ENCODE results near the gene MIER2. TPM values are rescaled to one million over a fixed set of nuclear protein-coding genes. Genes with fewer than 3 reads are reported as not detected.
"Not testable (repeated sequence)": the region's sequence is repeated elsewhere in the genome, so short reads cannot be mapped to it uniquely, and the experiment has no call there.

MIER2 gene, protein sequence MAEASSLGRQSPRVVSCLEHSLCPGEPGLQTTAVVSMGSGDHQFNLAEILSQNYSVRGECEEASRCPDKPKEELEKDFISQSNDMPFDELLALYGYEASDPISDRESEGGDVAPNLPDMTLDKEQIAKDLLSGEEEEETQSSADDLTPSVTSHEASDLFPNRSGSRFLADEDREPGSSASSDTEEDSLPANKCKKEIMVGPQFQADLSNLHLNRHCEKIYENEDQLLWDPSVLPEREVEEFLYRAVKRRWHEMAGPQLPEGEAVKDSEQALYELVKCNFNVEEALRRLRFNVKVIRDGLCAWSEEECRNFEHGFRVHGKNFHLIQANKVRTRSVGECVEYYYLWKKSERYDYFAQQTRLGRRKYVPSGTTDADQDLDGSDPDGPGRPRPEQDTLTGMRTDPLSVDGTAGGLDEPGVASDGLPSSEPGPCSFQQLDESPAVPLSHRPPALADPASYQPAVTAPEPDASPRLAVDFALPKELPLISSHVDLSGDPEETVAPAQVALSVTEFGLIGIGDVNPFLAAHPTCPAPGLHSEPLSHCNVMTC
- total RNA-seq: 10.5 TPM

DNA sequence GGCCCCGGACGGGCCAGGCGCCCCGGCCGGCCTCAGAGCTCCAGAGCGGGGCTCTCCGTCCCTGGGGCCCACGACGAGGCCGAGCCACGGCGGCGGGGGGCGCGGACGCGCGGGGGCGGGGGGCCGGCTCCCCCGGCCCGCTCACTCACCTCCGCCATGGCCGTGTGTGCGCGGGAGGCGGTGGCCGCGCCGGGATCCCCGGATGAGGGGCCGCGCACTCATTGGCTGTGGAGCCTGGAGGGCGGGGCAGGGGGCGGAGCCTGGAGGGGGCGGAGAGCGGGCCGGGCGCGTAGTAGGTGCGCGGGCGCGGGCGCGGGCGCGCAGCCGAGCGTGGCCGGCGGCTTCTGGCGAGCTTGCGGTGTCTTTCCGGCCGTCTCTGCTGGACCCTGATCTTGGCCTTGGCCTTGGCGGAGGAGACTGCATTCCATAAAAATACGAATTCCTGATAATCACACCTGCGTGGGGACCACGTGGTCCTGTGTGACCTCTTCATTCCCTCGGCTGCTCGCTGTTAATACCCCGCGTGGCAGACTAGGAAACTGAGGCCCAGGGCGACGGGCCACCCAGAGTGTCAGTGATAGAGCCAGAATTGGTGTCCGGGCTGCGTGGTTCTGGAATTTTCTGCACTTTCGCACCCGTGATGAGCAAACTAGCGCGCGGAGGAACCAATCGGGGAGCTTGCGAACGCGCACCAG is at the start of gene MIER2:
Gene MIER2 (minus strand): TSS at position 172 of the 695 bp plus-strand sequence. CDS start 14 bp downstream, at position 158.
- peak; percentile 70 to 82 (median 72) for DNase-seq (ENCODE audit: low read depth in 2 of 3, low spot score in 2 of 3)

DNA sequence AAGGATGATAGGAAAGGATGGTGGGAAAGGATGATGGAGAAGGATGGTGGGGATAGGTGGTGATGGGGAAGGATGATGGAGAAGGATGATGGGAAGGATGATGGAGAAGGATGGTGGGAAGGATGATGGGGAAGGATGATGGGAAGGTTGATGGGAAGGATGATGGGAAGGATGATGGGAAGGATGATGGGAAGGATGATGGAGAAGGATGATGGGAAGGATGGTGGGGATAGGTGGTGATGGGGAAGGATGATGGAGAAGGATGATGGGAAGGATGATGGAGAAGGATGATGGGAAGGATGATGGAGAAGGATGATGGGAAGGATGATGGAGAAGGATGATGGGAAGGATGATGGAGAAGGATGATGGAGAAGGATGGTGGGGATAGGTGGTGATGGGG is 49.0 kb upstream of the MIER2 start:
- not testable (repeated sequence) for DNase-seq (ENCODE audit: low read depth in 2 of 3, low spot score in 2 of 3)

DNA sequence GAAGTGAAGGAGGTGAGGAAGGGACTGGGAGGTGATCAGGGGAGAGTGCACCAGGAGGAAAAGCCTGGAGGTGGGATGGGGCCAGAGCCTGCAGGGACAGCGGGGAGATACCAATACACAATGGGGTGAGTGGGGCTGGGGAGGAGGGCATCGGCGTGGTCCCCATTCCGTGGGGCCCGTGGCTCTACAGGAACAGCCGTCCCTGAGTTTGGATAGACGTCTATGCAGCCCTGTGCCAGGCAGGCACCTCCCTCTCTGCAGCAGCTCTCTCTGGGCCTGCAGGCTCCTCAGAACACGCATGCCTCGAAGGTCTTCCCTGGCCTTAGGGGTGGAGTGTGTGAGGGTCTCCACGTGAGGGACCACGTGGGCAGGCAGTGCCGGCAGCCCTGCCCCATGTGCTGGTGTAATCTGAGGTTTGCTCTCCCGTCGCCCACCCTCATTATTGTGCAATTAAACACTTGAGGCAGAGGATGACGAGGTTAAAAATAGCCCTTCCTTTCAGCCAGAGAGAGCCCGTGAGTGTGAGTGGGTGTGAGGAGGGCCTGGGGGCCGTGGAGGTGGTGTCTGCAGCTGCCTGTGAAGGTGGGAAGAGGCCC is 47.9 kb upstream of the MIER2 start:
- no peak for DNase-seq (ENCODE audit: low read depth in 2 of 3, low spot score in 2 of 3)

DNA sequence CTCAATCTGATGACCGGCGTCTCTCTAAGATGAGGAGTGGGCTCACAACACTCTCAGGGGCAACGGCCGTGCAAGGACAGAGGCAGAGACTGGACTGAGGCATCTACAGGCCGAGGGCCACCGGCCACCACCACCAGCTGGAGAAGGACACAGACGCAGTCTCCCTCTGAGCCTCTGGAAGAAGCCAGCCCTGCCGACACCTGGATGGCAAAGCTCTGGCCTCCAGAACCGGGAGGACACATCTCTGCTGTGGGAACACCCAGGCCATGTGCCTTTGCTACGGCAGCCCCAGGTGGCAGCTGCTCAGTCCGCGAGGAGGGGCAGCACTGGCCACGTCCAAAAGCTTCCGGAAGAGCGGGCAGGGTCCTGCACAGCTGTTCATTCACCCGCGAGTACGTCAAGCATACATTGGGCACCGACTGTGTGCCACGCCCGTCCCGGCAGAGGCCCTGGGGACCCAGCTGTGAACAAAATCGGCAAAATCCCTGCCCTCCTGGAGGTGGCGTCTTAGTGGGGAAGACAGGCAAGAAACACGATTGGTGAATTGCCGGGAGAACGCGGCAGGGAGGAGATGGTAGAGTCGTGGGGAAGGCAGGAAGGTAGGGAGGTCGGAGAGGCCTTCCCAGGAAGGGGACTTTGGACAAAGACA is 47.3 kb upstream of the MIER2 start:
- DNase-seq (ENCODE audit: low read depth in 2 of 3, low spot score in 2 of 3): no peak

DNA sequence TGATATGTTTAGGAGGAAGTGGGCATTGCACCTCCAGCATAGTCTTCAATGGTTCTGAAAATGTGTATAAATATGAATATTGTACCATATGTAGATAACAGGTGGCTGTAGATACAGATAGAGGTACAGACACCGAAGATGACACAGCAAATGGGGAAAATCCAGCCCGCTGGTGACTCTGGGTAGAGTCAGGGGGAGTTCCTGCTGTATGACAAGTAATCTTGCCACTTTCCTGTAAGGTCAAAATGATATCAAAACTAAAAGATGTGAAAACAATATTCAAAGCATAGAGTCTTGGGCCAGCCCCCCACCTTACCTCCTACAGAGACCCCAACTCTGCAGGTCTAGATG is 46.6 kb upstream of the MIER2 start:
- no peak for DNase-seq (ENCODE audit: low read depth in 2 of 3, low spot score in 2 of 3)

DNA sequence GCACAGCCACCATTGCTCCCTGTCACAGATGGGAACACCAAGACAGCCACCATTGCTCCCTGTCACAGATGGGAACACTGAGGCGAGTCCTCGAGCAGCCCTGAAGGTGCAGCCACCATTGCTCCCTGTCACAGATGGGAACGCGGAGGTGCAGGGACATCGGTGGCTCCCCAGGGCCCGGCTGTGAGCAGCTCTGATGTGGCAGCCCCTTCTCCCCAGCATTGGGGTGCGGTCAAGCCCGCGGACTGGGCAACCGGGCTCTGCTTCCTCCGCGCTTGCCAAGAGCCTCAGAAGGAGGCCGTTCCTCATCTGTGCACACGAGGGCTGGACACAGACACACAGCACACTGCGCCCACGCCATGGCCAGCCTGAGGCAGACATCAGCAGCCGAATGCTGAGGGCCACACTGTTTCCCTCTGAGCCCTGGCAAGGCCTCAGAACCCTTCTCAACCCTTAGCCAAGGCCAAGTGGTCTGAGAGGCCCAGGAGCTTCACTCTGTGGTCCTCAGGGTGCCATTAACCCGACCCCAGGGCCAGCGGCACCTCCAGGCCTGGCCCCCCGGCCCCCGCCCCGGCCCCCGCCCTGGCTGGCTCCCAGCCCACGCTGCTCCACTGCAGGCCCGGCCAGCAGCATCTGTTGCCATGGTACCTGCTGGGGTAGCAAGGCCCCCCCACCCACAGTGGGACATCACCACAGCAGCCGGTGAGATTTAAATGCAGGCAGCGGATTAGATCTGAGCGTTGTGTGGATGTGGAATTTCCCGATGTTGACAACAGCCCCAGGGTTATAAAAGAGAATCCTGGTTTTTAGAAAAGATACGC is 46.0 kb upstream of the MIER2 start:
- no peak for DNase-seq (ENCODE audit: low read depth in 2 of 3, low spot score in 2 of 3)

DNA sequence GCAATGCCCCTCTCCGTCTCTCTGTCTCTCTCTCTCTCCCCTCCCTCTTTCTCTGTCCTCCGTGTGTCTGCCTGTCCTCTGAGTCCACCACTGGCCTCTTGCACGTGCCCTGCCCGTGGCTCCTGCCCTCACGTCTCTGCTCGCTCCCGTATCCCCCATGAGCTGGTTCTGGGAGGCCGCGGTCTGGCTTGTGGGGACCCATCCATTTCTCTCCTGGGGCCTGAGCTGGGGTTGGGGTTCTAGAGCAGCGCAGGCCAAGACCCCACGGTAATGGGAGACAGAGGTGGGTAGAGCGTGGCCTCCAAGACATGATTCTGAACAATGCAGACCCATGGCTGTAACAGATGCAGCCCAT is 45.3 kb upstream of the MIER2 start:
- DNase-seq (ENCODE audit: low read depth in 2 of 3, low spot score in 2 of 3): no peak

DNA sequence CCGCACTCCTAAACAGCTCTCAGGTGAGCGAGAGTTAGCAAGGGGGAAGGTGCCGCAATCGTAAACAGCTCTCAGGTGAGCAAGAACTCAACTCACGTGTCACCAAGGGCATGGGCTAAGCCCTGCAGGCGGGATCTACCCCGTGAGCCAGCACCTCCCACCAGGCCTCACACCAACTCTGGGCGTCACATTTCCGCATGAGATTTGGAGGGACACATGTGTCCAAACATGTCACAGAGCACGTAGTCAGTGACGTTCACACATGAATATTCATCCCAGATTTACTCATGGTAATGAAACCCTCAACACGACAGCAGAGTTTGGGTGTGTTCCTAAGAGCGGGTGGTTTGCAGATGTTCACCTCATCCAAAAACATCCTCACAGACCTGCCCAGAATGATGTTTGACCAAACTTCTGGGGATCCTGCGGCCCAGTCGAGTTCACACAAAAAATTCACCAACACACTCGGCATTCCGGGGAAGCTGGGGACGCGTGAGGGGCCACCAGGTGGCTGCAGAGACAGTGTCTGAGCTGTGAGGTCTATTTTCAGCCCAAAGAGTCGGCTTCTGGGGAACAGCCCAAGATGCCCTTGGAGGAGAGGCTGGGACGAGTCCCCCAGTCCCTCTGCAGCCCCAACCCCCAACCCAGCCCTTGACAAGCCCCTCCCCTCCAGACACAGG is 44.8 kb upstream of the MIER2 start:
- no peak for DNase-seq (ENCODE audit: low read depth in 2 of 3, low spot score in 2 of 3)

DNA sequence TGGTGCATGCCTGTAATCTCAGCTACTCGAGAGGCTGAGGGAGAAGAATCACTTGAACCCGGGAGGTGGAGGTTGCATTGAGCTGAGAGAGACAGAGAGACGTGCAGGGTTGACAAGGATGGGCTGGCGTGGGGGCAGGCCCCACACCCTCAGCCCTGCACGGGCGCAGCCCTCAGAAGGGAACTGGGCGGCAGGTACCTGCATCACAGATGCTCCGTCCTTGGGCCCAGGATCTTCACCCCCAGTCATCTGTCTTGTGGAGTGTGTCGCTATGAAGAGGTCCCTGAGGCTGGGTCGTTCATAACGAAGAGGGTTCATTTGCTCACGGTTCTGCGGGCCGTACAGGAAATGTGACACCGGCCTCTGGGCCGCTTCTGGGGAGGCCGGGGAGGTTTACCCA is 44.1 kb upstream of the MIER2 start:
- DNase-seq (ENCODE audit: low read depth in 2 of 3, low spot score in 2 of 3): no peak

DNA sequence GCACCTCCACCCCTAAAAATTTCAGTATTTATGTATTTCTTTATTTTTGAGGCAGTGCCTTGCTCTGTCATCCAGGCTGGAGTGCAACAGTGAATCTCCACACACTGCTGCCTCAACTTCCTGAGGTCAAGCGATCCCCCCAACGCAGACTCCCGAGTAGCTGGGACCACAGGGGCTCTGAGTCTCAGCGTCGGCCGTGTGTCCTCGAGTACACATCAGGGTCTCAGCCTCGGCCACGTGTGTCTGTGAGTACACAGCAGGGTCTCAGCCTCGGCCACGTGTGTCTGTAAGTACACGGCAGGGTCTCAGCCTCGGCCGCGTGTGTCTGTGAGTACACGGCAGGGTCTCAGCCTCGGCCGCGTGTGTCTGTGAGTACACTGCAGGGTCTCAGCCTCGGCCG is 43.2 kb upstream of the MIER2 start:
- no peak for DNase-seq (ENCODE audit: low read depth in 2 of 3, low spot score in 2 of 3)

DNA sequence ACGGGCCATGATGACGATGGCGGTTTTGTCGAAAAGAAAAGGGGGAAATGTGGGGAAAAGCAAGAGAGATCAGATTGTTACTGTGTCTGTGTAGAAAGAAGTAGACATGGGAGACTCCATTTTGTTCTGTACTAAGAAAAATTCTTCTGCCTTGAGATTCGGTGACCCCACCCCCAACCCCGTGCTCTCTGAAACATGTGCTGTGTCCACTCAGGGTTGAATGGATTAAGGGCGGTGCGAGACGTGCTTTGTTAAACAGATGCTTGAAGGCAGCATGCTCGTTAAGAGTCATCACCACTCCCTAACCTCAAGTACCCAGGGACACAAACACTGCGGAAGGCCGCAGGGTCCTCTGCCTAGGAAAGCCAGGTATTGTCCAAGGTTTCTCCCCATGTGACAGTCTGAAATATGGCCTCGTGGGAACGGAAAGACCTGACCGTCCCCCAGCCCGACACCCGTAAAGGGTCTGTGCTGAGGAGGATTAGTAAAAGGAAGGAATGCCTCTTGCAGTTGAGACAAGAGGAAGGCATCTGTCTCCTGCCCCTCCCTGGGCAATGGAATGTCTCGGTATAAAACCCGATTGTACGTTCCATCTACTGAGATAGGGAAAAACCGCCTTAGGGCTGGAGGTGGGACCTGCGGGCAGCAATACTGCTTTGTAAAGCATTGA is 42.2 kb upstream of the MIER2 start:
- DNase-seq (ENCODE audit: low read depth in 2 of 3, low spot score in 2 of 3): not testable (repeated sequence)

DNA sequence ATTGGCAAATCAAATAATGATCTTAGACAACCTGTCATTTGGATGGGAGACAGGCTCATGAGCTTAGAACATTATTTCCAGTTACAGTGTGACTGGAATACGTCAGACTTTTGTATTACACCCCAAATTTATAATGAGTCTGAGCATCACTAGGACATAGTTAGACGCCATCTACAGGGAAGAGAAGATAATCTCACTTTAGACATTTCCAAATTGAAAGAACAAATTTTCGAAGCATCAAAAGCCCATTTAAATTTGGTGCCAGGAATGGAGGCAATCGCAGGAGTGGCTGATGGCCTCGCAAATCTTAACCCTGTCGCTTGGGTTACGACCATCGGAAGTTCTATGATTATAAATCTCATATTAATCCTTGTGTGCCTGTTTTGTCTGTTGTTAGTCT is 41.6 kb upstream of the MIER2 start:
- not testable (repeated sequence) for DNase-seq (ENCODE audit: low read depth in 2 of 3, low spot score in 2 of 3)

DNA sequence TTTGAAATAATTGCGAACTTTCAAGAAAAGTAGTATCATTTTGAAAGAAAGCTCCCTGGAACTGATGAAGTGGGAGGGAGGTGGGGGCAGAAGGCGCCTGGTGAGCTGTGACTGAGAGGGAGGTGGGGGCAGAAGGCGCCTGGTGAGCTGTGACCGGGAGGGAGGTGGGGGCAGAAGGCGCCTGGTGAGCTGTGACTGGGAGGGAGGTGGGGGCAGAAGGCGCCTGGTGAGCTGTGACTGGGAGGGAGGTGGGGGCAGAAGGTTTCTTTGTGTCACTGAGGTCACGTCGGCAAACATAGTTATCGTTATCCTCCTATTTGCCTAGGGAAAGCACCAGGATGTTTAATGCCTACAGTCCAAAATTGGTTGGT is 40.2 kb upstream of the MIER2 start:
- DNase-seq (ENCODE audit: low read depth in 2 of 3, low spot score in 2 of 3): peak in 1 of 3 donors; percentile 9

DNA sequence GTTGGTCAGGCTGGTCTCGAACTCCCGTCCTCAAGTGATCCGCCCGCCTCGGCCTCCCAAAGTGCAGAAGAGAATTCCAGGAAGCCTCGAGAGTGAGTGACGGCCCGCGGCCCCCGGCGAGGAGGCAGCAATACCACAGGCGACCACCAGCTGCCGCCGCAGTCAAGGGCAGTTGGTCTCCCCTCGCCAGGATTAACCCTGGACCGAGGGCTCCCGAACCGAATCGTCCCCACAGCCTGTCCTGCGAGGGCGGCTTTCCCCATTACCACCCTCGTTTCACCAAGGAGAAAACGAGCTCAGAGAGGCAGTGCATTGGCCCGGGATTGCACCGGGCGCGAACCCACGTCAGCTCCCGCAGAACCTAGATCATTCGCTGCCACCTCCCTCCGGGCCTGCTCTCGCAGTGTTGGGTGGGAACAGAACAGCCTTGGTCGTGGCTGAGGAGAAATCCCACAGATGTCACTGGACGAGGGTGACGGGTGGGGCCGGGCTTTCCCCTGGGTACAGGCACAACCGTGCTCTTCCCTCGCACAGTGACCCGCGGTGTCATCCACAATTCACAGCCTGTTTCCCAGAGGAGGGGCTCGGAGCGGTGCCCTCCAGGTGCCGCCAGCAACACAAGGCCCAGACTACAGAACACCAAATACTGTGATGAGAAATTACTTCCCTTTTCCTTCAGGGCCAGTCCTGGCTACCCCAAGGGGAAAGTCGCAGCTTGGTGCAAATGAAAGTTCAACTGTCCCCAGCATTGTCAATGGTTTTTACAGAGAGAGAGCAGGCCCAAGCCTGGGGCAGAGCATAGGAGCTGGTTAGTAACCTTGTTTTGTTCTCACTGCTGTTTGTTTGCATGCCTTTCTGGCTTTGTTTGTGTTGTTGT is 39.6 kb upstream of the MIER2 start:
- DNase-seq (ENCODE audit: low read depth in 2 of 3, low spot score in 2 of 3): peak in 1 of 3 donors; percentile 22

DNA sequence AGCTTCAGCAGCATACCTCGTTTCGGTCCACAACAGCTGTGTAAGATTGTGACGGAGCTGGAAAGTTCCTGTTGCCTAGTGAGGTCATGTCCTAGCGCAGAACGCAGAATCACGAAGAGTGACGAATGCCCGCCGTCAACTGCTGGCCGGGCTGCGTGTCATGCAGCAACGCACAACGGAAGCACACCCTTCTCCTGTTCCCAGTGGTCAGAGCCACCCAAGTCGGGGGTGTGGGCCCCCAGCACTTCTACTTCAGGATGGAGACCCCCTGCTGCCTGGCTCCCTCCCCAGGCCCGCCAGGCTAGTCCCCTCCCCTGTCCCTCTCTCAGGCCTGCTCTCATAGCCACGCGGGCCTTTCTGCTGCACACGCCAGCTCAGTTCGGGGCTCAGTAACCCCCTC is 38.4 kb upstream of the MIER2 start:
- DNase-seq (ENCODE audit: low read depth in 2 of 3, low spot score in 2 of 3): no peak

DNA sequence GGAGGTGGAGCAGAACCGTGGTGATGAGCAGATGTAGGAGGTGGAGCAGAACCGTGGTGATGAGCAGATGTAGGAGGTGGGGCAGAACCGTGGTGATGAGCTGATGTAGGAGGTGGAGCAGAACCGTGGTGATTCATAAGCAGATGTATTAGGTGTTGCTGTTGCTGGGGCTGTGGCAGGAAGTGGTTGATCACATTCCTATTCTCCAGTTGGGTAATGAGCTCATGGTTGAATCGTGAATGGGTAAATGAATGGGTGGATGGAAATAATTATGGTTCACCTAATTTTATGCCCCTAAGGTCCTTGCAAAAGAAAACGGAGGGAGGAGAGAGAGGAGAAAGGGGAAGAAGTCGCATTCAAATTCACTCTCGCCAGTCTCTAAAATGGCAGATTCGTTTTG is 38.0 kb upstream of the MIER2 start:
- peak in 1 of 3 donors; percentile 18 for DNase-seq (ENCODE audit: low read depth in 2 of 3, low spot score in 2 of 3)

DNA sequence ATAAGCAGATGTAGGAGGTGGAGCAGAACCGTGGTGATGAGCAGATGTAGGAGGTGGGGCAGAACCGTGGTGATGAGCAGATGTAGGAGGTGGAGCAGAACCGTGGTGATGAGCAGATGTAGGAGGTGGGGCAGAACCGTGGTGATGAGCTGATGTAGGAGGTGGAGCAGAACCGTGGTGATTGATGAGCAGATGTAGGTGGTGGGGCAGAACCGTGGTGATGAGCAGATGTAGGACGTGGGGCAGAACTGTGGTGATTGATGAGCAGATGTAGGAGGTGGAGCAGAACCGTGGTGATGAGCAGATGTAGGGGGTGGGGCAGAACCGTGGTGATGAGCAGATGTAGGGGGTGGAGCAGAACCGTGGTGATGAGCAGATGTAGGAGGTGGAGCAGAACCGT is 37.3 kb upstream of the MIER2 start:
- not testable (repeated sequence) for DNase-seq (ENCODE audit: low read depth in 2 of 3, low spot score in 2 of 3)

DNA sequence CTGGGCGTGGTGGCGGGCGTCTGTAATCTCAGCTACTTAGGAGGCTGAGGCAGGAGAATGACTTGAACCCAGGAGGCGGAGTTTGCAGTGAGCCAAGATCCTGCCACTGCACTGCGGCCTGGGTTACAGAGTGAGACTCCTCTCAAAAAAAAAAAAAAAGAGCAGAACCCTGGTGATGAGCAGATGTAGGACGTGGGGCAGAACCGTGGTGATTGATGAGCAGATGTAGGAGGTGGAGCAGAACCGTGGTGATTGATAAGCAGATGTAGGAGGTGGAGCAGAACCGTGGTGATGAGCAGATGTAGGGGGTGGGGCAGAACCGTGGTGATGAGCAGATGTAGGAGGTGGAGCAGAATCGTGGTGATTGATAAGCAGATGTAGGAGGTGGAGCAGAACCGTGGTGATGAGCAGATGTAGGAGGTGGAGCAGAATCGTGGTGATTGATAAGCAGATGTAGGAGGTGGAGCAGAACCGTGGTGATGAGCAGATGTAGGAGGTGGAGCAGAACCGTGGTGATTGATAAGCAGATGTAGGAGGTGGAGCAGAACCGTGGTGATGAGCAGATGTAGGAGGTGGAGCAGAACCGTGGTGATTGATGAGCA is 36.1 kb upstream of the MIER2 start:
- not testable (repeated sequence) for DNase-seq (ENCODE audit: low read depth in 2 of 3, low spot score in 2 of 3)
